Left colon (tissue), 2 donors: Measurements from ENCODE around the gene TIMM21. TPM values are rescaled to one million over a fixed set of nuclear protein-coding genes. Genes with fewer than 3 reads are reported as not detected.

Source experiments
- ATAC-seq: fragments of 200-7000 bp; cut with Tn5 transposase; one replicate; pipeline ENCODE4 v1.9.1; 2020; ENCODE audit warnings: mild to moderate bottlenecking, moderate library complexity
- DNase-seq, 2 donors: peaks; one replicate each; pipeline ENCODE4 v3.0.0-alpha.2; 2020
- intact Hi-C, 2 donors: fragments of 100-400 bp; cut with DNase I in 1 of 2; cut with micrococcal nuclease in 1 of 2; formaldehyde crosslinking; loops; one replicate each; pipeline versions ENCODE4 v1.11.2 to v1.14.0; 2022; cut with DNase I, micrococcal nuclease
- total RNA-seq, 2 donors: library from RNA; stranded (reverse); fragmentation: NEBNext Ultra II Directional; extraction: Animal tissue kit (Norgen Biotek cat#: 25700); gene quantifications; one replicate each; pipeline ENCODE4 v1.2.1, GENCODE V29; 2021
- donor health status: DM: no; HTN: no; CAD: no.
- donor health status: DM: yes; HTN: yes; CAD: no.

TIMM21 gene
- total RNA-seq, 2 donors from 2014 or later: 24.7 to 27.5 TPM

- DNase-seq (no peak), ATAC-seq (no peak)
- intact Hi-C loops: no loop called here
These were observed 34.0 kb downstream of the TIMM21 start for GRCh38 chr18:74182335-74182734.

DNA sequence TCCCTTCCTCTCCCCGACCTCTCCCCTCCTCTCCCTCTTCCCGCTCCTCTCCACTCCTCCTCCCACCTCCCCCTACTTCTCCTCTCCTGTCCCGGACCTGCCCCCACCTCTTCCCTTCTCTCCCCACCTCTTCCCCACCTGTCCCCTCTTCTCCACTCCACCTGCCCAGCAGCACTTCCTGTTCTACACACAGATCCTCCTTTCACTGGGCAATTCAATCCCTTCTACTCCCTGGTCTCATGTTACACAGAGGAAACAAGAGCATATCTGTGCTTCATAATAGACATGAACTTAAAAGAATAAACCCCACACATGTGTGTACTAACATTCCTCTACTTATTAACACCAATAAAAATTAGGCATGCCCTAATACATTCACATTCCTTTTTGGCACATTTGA is 34.8 kb downstream of the TIMM21 start:
- ATAC-seq (no peak), DNase-seq (no peak)
- intact Hi-C loops: no loop called here

GRCh38 chr18:74184875-74185274 is 36.6 kb downstream of the TIMM21 start:
- no peak for ATAC-seq
- intact Hi-C loops: no loop called here
- DNase-seq: no peak

GRCh38 chr18:74185860-74186259 is 37.5 kb downstream of the TIMM21 start:
- no peak for ATAC-seq
- intact Hi-C loops: no loop called here

DNA sequence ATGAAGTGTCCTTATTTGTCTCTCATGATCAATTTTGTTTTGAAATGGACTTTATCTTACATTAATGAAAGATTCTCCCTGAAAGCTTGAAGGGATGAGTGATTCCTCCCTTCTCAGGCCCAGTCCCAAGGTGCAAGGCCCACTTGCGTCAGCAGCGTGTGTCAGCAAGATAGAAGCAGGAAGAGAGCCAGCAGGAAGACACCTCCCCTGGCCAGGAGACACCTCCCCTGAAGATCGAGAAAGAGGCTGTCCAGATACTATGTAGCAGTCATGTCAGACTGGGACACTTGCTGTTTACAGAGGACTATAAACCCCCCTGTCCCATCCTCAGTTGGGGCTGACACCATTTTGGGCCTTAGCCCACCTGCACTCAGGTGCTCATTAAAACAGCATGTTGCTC is 38.3 kb downstream of the TIMM21 start:
- no peak for ATAC-seq
- intact Hi-C loops: no loop called here
- no peak for DNase-seq

More at GRCh38 chr18:74185860-74186259, 37.5 kb downstream of the TIMM21 start:
- no peak for DNase-seq

GRCh38 chr18:74190086-74190485 is 41.8 kb downstream of the TIMM21 start:
- ATAC-seq (no peak), DNase-seq (no peak)
- intact Hi-C loops: loop anchor here in 1 of 2 donors (10.0 kb wide), 1 partner anchor 155 kb away; no protein-coding TSS in a partner anchor

- ATAC-seq: no peak
- intact Hi-C loops: loop anchor here in 1 of 2 donors (10.0 kb wide), 1 partner anchor 153 kb away; no protein-coding TSS in a partner anchor
- DNase-seq: no peak
These were observed 43.3 kb downstream of the TIMM21 start for GRCh38 chr18:74191577-74191976.

- no peak for DNase-seq
- no peak for ATAC-seq
- intact Hi-C loops: loop anchor here in 1 of 2 donors (10.0 kb wide), 1 partner anchor 150 kb away; no protein-coding TSS in a partner anchor
These were observed 46.4 kb downstream of the TIMM21 start for GRCh38 chr18:74194691-74195090.

DNA sequence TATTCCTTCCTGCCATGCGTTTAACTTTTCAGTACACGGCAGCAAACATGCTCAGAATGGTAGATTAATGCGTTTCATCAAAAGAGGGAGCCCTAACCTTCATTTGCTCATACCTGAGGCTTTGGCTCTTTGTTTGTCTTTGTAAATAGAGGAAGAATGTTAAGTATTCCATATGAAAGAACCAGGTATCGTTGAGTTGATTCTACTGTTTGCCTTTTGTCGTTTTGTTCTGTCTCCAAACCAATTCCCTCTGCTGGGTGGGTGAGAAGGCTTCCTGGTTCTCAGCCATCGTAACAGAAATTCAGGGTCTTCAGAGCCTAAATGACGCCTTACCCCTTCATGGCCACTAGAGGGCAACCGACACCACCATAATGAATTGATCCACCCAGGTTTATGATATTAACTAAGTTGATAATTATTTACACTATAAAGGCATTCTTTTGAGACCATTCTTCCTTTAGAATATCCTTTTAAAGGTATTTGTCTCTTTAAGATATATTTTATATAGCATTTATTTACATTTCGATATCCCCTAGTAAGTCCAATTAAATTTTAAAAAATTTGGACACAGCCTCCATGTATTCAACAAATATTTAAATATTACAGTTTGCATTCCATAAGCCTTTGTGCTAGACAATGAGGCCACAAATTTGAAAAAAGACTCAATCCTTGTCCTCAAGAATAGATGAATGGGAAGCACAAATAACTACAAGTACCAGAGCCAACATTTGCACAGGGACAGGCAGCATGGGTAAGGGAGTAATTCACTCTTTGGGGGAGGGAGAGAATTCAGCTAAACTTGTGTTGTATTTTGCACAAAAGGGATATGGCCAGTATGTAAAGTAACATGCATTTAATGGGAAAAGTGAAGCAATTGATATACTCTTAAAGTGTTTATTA is 48.1 kb downstream of the TIMM21 start:
- intact Hi-C loops: loop anchor here (2.0 to 10.0 kb wide), 2 partner anchors 144 to 148 kb away; no protein-coding TSS in a partner anchor
- peak in 1 of 2 donors; percentile 28 for DNase-seq
- peak; percentile 64 for ATAC-seq

DNA sequence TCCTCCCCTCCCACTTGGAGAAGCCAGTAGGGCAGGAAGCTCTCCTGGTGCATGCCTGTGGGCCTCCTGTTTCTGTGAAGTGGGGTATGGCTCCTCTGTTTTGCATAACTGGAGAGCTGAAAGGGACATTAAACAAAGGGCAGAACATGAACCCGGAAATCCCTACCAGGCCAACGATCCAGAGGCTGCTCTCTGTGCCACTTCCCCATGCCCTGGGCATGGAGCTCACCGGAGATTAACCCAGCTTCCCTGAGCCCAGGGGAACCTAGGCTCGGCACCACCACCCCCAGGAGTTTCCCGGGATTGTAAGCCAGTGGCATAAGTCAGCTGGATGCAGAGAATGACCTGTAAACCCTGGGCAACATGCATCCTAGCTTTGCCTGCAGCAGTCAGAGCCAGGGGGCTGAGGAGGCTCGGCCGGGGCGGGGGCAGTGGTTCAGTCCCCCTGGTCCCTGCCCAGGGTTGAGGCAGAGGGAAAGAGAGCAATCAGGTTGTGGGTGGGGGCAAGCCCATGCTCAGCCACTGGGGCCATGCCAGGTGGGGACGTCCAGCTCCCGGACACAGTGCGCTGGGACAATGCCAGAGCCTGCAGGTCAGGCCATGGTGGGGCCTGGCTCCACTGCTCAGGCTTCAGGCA is 49.5 kb downstream of the TIMM21 start:
- peak; percentile 94 for ATAC-seq
- intact Hi-C loops: loop anchor here (2.0 to 10.0 kb wide), 2 partner anchors 143 to 147 kb away; no protein-coding TSS in a partner anchor
- DNase-seq: peak; percentile 51 to 74

DNA sequence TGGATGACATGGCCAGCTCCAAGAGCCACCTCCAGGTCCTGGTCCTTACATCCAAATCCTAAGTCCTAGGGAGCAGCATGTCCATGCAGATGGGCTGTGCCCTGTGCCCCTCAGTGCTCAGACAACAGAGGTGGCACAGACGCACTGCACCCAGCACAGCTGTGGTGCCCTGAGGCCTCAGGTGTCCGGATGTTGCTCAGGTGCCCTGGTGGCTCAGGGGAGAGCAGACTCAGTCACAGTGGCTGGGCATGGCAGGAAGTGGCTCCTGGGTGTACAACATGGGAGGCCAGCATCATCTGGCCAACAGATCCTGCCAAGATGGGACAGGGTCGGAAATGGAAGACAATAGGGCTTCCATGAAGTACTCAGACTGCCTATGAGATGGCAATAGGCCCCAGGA is 50.1 kb downstream of the TIMM21 start:
- DNase-seq (no peak), ATAC-seq (no peak)
- intact Hi-C loops: loop anchor here in 1 of 2 donors (10.0 kb wide), 1 partner anchor 146 kb away; no protein-coding TSS in a partner anchor

- intact Hi-C loops: no loop called here
- no peak for DNase-seq
These were observed 52.5 kb downstream of the TIMM21 start for GRCh38 chr18:74200780-74201179.

DNA sequence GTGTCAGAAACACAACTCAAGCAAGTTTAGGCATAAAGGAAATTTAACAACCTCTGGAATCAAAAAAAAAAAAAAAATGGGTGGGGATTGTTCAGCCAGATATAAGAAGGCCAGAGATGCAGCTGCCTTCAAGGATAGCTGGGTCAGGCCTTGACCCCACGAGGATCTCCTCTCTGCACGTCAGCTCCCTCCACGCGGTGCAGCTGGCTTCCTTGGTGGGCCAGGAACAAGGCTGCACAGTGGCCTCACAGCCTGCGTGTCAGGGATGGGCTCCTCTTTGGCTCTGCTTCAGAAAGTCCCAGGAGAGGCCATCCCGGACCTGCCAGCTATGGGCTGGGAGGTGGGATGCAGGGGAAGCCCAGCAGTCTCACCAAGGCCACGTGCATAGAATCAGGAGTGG is 55.5 kb downstream of the TIMM21 start:
- ATAC-seq: no peak
- intact Hi-C loops: no loop called here

More at GRCh38 chr18:74200780-74201179, 52.5 kb downstream of the TIMM21 start:
- no peak for ATAC-seq

DNA sequence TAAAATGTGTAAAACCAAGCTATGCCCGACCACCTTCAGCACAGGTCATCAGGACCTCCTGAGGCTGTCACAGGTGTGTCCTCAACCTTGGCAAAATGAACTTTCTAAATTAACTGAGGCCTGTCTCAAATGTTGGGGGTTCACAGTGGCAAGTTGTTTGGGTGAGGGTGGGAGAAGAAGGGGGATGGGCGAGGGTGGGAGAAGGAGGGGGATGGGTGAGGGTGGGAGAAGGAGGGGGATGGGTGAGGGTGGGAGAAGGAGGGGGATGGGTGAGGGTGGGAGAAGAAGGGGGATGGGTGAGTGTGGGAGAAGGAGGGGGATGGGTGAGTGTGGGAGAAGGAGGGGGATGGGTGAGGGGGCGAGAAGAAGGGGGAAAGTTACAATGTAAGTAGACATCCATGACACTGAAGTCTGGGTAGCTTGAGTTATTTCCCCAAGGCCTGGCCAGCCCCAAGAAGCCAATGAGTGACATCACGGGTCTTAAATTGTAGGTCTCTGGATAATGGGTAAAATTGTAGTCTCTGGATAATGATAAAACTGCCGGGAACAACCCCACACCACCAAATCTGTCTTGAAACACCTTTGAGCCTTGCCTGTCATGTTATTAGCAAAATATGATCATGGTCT is 56.3 kb downstream of the TIMM21 start:
- DNase-seq: no peak
- no peak for ATAC-seq
- intact Hi-C loops: no loop called here

More for the DNA sequence above, 55.5 kb downstream of the TIMM21 start:
- no peak for DNase-seq

Other genes with a start within 250 kb of the TIMM21 start
- gene FBXO15, start 689 bp upstream of the TIMM21 start, total RNA-seq: under 1 TPM in 1 of 2 donors, not detected in 1; 0.42 TPM
- 100 to 1,000 TPM; 115 to 129 TPM for gene CYB5A, start 143.4 kb downstream of the TIMM21 start, total RNA-seq
- not detected for gene C18orf63, start 167.3 kb downstream of the TIMM21 start, total RNA-seq